ENCODE data around the gene IFIT5.
A peak's percentile ranks its signal among the peaks of the same experiment; 100 is the strongest.
"Not testable (repeated sequence)": the region's sequence is repeated elsewhere in the genome, so short reads cannot be mapped to it uniquely, and the experiment has no call there.

The IFIT5 gene

GRCh38 chr10:89414146-89414878 lies at the start of gene IFIT5:
TSS of gene IFIT5 (plus strand) at chr10:89414568. CDS start at chr10:89414799, 231 bp downstream.
- peak; percentile 78 for DNase-seq (ENCODE audit: low spot score)

GRCh38 chr10:89367529-89367928 lies 46.8 kb upstream of the IFIT5 start:
- DNase-seq (ENCODE audit: low spot score): no peak

GRCh38 chr10:89368129-89368528 lies 46.2 kb upstream of the IFIT5 start:
- no peak for DNase-seq (ENCODE audit: low spot score)

GRCh38 chr10:89369156-89370105 lies 44.9 kb upstream of the IFIT5 start:
- DNase-seq (ENCODE audit: low spot score): peak; percentile 86

GRCh38 chr10:89371079-89371478 lies 43.3 kb upstream of the IFIT5 start:
- DNase-seq (ENCODE audit: low spot score): no peak

GRCh38 chr10:89371987-89372386 lies 42.4 kb upstream of the IFIT5 start:
- DNase-seq (ENCODE audit: low spot score): no peak

- peak; percentile 100 for DNase-seq (ENCODE audit: low spot score)
Observed at GRCh38 chr10:89373916-89374711, 40.3 kb upstream of the IFIT5 start.

- no peak for DNase-seq (ENCODE audit: low spot score)
Observed at GRCh38 chr10:89374713-89375141, 39.6 kb upstream of the IFIT5 start.

- no peak for DNase-seq (ENCODE audit: low spot score)
Observed at GRCh38 chr10:89377705-89378637, 36.4 kb upstream of the IFIT5 start, which contains the start of gene IFIT1B. TSS of gene IFIT1B (plus strand) at chr10:89378056. CDS start at chr10:89378136, 80 bp downstream.

- no peak for DNase-seq (ENCODE audit: low spot score)
Observed at GRCh38 chr10:89379103-89379502, 35.3 kb upstream of the IFIT5 start.

- no peak for DNase-seq (ENCODE audit: low spot score)
Observed at GRCh38 chr10:89382757-89383156, 31.6 kb upstream of the IFIT5 start.

GRCh38 chr10:89384474-89385340 lies 29.7 kb upstream of the IFIT5 start:
- peak; percentile 71 for DNase-seq (ENCODE audit: low spot score)

- no peak for DNase-seq (ENCODE audit: low spot score)
Observed at GRCh38 chr10:89388806-89389205, 25.6 kb upstream of the IFIT5 start.

- DNase-seq (ENCODE audit: low spot score): peak; percentile 89
Observed at GRCh38 chr10:89389254-89389653, 25.1 kb upstream of the IFIT5 start.

GRCh38 chr10:89390476-89391225 lies 23.7 kb upstream of the IFIT5 start:
- DNase-seq (ENCODE audit: low spot score): peak; percentile 62

- not testable (repeated sequence) for DNase-seq (ENCODE audit: low spot score)
Observed at GRCh38 chr10:89391226-89391576, 23.2 kb upstream of the IFIT5 start.

- peak; percentile 98 for DNase-seq (ENCODE audit: low spot score)
Observed at GRCh38 chr10:89391907-89392756, 22.2 kb upstream of the IFIT5 start, which contains the start of gene IFIT1. TSS of gene IFIT1 (plus strand) at chr10:89392623. CDS start at chr10:89392713, 90 bp downstream.

- DNase-seq (ENCODE audit: low spot score): peak; percentile 70
Observed at GRCh38 chr10:89392974-89393373, 21.4 kb upstream of the IFIT5 start.
